GM19099 (cell line): ENCODE results near the gene C20orf141.
A peak's percentile ranks its signal among the peaks of the same experiment; 100 is the strongest.

ENCODE experiments used
- POLR2A ChIP-seq: IDR thresholded peaks from 3 replicates; pipeline ENCODE4 v1.6.1; 2011; ENCODE audit warnings: low read depth; ENCODE audit not compliant: insufficient read length; ENCODE audit errors: extremely low read depth

The C20orf141 gene

DNA sequence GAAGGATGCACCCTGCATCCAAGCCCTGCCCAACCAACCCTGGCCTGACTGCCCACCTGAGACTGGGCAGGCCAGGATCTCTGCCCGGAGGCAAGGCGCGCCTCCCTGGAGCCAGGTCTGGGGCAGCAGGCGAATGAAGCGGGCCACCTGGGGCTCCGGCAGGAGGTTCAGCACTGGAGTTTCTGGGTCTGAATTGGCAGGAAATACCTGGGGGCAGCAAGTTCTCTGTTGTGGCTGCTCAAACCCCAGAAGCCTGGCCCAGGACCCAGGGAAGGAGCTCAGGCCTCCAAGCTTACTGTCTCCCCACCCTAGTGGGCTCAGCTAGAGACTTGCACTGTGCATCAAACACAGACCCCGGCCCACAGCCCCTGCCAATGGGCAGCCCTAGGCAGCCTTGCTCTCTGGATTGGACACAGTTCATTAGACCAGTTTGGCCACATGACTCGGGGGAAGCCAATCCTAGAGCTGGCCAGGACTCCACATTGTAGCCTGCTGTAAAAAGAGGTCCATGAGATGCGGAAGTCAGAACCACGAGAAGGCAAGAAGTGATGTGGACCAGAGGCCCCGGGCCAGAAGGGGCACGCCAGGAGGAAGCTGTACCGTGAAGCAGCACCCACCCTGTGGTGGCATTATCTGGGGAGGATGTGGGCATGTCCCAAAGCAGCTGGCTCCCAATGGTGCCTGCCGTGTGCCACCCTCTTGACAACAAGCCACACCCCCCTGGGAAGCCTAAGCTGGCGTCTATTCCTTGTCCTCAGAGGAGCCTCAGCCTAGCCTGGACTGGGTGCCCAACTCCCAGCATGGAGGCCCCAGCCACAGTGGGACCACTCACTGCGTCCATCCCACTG, 17.4 kb upstream of the C20orf141 start:
- no peak for TF ChIP-seq POLR2A

DNA sequence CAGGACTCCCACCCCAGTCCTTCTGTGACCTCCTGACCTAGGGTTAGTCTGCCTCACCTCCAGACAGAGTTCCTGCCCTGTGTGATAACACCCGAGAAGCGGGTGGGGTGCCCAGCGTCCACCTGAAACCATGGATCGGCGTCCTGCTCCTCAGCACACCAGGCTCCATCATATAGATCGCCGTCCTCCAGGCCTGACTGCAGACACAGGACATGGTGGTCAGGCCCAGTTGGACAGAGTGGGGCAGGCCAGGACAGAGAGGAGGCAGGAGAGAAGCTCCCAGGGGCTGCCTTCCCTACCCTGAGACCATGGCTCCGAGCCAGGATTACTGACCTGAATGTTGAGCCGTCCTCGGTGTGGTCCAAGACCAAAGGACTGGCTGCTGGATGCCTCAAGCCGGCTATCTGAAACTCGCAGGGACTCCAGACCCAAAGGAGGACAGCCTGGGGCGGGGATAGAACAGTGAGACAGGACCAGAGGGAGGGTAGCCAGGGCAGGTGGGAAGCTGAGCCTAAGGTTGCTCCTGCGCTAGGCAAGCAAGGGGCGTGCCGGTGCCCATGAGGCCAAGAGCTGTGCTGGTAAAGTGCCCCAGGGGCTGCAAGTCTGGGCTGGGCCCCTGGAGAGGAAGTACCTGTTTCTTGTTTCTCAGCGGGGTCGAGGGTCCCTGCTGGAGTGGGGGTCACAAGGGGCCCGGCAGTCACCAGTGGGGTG, 16.5 kb upstream of the C20orf141 start:
- TF ChIP-seq POLR2A = no peak

DNA sequence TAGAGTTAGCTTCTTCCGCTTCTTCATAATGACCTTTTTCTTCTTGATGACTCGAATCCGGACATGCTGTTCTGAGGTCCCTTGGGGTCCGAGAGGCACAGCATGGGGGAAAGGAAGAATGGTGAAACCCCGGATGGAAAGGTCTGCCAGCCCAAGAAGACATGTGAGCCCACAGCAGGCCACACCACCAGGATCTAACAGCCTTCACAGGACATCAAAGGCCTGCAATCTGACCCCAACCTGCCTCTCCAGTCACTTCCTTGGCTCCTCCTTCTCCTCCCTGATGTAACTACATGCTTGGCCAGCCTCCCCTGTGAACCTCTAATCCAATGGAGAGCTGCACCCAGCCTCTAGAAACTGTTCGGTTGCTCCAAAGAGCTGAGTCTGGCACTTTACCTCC, 16.0 kb upstream of the C20orf141 start:
- TF ChIP-seq POLR2A = no peak

DNA sequence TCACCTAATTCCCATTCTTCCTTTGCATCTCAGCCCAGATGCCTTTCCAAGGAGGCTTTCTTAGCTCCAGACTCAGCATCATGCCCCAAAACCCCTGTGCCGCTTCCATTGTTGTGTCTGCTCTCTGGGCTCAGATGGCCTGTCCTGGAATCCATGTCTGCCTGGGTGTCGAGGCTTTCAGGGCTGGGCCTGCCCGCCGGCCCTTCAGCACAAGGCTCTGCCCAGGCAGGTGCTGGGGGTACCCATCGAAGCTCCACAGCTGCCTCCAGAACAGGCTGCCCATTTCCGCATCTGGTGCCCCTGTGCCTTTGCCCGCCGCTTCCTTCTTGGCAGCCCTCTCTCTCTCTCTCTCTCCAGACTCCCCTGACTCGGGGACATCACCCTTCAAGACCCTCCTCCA, 15.5 kb upstream of the C20orf141 start:
- no peak for TF ChIP-seq POLR2A

DNA sequence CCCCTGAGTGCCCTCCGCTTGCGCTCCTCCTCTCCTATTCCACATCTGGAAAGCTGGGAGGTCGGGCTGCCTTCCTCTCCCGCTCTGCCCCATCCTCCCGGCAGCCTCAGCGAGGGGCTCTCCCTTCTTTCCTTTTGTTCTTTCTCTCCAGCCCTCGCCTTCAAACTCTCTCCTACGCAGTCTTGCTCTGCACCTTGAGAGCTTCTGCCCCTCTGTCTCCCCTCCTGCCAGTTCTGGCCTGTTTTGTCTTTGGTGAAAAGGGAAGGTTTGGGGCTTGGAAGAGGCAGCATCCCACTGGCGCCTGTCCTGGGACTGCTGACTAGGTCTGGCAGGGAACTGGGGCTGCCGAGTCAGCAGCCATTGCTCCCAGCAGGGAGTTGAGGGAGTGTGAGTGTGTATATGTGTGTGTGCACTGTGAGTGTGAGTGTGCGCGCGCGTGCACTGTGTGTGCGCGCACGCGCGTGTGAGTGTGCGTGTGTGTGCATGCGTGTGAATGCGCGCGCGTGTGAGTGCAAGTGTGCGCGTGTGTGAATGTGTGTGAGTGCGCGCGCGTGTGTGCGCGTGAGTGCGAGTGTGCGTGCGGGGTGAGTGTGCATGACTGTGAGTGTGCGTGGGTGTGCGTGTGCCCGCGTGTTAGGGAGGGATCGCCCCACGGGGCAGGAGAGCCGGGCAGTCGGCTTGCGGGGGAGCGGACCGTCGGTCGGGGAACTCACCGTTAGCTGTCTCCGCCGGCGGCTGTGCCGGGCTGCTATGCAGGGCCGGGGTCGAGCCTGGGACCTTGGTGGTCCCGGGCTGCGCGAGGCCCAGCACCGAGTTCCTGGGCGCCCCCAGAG, 14.9 kb upstream of the C20orf141 start:
- peak; percentile 39 for TF ChIP-seq POLR2A

DNA sequence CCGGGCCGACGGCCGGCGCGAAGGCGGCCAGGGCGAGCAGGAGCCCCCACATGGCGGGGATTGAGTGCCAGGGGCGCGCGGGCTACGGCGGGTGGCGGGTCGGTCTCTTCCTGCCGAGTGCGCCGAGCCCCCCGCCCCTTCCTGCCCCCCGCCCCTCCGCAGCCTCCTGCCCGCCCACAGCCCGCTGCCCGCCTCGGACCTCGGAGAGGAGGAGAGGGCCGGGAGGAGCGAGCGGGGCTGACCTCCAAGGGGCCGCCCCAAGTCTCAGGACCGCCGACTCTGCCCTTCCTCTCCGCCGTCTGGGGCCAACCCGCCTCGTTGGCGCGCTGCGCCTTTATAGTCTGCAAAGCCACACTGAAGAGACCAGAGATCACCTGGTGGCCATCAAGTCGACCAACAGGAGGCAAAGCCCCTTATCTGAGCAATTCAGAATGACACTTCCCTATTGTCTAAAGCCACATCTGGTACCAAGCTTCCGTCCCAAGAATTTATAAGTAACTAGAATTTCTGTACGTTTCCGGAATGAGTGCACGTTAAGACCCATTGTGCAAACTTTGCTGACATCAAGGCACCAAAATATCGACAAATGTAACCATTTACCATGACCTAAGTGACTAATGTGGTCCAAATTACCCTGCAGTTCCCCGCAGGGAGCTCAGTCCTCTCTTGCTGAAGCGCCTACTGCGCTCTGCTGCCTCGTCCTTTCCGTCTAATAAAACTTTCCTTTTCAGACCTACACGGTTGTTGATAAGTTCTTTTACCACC, 14.1 kb upstream of the C20orf141 start, which contains the start of gene CPXM1:
Gene CPXM1 (minus strand): TSS at position 107 of the 765 bp plus-strand sequence. CDS start 55 bp downstream, at position 52.
- TF ChIP-seq POLR2A = peak; percentile 73

DNA sequence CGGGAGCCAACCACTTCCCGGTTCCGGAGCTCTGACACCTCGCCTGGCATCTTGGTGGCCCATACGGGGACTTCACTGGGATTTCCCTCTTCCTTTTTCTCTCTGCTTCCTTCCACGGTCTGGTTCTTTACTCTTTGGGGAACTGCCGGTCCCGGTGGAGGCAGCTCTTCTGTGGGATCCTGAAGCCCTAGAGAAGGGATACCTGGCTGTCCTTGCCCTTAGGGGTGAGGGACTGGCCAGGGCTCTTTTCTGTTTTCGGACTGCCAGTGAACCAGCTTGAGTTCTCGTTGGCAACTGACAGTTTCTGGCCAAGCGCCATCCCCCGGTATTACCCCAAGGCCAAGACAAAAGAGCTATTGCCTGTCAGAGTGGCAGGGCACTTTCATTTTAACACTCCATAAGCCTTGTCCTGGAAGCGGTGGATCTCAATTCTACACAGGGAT, 13.5 kb upstream of the C20orf141 start:
- no peak for TF ChIP-seq POLR2A

DNA sequence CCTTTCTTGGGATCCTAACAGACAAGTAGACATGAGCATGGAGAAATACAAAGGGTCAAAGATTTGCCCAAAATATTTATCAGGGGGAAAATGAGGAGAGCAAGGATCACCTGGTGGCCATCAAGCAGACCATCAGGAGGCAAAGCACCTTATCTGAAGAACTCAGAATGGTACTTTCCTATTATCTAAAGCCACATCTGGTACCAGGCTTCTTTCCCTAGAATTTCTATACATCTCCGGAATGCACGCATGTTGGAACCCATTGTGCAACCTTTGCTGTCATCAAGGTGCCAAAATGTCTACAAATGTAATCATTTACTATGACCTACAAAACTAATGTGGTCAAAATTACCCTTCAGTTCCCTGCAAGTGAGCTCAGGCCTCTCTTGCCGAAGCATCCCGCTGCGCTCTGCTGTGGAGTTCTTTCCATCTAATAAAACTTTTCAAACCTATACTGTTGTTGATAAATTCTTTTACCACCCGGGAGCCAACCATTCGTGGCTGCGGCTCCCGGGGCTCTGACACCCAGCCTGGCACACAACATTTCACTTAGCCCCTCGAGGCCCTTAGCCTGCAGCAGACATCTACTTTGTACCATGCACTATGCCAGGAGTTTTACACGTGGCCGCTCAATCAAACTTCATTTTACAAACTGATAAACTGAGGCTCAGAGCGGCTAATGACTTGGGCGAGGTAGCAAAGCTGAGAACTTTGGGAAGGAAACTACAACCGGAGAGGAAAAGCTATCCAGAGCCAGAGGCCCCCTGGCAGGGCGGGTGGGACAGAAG, 10.6 kb upstream of the C20orf141 start:
- no peak for TF ChIP-seq POLR2A

DNA sequence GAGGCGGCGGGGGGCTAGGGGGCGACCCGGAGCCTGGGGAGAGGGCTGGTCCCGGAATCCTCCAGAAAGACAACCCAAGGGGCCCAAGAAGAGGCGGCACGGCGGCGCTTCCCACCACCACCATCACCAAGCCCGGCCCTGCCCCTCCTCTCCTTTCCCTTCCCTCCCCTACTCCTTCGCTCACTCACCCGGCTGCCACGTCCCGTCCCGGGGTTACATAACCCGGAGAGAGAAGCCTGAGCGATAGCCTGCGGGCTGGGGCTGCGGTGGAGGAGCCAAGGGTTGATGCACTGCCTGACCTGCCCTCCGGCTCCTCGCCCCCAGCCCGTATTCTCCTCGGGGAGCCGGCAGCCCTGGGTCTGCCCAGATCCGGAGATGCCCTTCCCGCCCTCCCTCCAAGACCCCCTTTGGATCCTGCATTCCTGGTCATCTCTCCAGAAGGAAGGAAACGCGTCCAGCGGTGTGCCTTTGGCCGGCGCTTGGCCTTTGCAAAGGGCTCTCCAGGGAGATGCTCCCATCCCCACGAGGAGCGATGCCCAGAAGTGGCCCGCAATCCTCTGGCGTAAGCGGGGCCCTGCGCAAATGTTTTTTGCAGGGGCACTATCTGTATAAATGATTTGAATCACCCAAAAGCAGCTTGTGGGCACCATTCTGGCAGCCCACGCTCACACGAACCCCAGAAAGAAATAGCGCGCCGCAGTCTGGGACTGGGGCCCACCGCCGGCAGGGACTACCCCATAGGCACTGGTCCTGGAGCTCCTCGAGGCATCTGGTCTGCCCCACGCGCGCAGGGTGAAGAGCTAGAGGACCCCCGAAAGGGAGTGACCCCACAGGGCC, 9.7 kb upstream of the C20orf141 start:
- no peak for TF ChIP-seq POLR2A

DNA sequence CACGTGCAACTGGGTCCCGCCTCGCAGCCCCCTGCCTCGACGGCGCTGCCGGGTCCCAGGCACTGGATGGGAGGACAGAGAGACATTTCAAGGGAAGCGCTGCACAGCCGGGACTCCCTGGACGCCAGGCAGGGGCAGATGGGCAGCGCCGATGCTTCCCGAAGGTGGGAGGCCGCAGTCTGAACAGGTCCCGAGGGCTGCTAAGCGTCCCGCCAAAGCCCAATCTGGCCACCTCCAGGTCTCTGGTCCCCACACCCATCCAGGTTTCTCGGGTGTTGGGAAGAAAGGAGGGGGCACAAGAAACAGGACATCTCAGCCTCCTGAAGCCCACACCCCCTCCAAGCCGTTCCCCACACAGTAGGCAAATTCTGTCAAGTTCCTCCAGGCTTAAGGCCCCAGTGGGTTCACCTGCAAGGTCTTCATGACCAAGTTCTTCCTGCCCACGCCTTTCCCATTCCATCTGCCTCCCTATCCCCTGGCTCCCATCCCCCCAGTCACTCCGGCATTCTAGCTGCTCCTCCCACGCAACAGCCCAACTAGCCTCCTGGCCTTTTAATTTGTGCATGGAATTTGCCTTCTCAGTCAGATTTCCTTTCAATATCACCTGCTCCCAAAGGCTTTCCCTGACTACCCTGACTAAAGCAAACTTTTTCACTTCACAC, 9.0 kb upstream of the C20orf141 start:
- TF ChIP-seq POLR2A = no peak

DNA sequence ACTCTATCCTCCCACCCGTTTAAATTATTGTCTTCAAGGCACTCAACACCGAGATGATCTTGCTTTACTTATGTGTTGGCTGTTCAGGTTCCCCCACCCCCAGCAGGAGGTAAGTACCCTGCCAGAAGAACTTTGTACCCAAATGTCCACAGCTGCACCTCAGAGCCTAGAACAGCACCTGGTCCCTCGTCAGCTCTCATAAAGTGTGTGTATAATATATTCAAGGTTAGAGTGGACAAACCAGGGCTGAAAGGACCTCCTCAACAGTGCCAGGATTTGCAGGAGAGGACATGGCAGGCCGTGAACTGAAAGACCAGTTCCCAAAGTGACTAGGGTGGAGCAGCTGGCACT, 8.5 kb upstream of the C20orf141 start:
- no peak for TF ChIP-seq POLR2A

DNA sequence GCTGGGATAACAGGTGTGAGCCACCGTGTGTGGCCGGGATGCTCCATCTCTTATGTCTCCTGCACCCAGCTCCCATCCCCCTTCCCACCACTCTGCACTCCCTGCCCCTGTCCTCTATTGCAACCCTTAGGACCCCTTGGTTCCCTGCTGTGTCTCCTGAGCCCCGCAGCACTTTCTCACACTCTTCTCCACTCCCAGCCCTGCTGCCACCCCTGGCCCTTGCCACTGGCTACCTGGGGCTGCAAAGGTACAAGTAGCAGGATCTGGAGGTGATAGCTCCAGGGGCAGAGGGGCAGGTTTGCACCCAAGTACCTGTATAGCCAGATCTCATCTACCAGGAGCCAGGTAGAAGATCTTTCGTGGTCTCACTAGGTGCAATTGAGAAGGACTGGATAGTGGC, 7.8 kb upstream of the C20orf141 start:
- no peak for TF ChIP-seq POLR2A
